CD4-positive, alpha-beta T cell treated with Interleukin-12 subunit alpha and Interleukin-12 subunit beta, for 1 hour (primary cell): ENCODE results near the gene BRPF1.
A peak's percentile ranks its signal among the peaks of the same experiment; 100 is the strongest.

Source experiments
- DNase-seq: peaks from one replicate; pipeline ENCODE4 v3.0.0-alpha.2; 2020

BRPF1 gene

DNA sequence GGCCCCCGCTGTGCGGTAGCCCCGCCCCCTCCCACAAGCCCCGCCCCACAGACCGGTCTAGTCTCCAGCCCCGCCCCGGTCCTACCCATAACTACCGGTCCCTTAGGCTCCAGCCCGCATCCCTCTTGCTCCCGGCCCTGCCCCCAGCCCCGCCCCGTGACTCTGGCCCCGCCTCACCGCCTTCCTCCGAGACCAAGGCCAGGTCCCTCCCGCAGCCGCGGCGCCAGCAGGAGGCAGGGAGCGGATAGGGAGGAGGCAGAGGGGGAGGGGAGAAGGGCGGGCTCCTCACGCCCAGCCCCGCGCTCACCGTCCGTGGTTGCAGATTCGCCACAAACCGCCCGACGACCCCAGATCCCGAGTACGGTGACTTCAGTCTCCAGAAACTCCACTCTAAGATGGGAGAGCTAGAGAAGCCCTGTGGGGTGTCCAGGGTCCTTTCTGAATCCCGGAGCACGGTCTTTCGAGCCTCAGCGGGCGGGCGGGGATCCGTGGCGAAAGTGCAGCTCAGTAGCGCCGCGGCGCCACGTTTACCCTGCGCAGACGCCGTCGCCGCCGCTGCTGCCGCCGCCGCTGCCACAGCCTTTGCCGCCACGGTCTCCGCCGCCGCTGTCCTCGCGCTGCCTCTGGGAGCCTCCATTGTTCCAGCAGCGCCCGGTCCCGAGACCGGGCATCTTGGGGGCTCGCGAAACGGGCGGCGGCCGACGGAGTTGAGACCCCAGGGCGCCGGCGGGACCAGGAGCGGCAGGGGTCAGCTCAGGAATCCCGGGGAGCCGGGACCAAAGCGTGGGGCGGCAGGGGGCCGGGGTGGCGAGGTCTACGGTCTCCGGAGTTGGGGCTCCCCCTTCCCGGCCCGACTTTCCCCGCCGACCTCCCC lies at the start of gene BRPF1:
Gene BRPF1 (plus strand): TSS at position 530 of the 874 bp plus-strand sequence. CDS start 2,406 bp downstream, outside the sequence.
- DNase-seq = peak; percentile 100

DNA sequence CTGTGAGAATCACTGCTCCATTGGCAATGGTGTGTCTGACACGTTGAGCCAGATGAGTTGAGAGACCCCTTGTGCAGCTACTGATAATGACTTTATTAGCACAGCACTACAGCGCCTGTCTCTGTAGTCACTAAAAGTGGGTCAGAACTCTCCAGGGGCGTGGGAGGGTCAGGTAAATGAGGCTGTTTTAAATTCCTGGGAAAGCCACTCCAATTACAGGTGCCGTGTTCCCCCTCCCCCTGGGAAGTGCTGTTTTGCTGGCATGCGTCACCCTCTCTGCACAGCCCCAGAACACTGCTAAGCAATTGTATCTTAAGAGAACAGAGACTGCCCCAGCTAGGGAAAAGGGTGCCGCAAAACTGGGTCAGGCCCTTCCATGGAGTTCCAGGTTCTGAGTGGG lies 49.4 kb upstream of the BRPF1 start:
- DNase-seq = no peak

GRCh38 chr3:9683426-9683825 lies 48.1 kb upstream of the BRPF1 start:
- DNase-seq = no peak

GRCh38 chr3:9685216-9686049 lies 46.1 kb upstream of the BRPF1 start:
- DNase-seq = no peak

DNA sequence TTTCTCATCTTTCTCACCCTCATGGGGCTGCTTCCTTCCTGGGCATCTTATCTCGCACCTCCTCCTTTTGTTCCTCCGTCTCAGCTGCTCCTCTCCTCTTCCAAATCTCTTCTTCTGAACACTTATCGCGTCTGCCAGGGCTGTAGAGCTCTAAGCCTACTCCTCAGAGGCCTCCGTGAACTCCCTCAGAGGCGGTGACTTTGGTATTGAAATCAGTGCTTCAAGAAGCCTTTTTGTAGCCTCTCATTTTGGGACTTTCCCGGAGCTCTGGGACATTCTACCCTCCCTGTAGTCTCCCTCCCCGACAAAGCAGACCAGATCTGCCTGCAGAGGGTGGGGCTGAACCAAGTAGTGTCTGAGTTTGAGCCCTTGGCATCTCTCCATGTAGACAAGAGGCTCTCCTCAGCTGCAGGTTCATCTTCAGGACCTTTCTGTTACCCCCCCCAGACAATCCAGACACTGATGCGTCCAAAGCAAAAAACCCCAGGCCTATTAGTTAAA lies 45.4 kb upstream of the BRPF1 start:
- no peak for DNase-seq

DNA sequence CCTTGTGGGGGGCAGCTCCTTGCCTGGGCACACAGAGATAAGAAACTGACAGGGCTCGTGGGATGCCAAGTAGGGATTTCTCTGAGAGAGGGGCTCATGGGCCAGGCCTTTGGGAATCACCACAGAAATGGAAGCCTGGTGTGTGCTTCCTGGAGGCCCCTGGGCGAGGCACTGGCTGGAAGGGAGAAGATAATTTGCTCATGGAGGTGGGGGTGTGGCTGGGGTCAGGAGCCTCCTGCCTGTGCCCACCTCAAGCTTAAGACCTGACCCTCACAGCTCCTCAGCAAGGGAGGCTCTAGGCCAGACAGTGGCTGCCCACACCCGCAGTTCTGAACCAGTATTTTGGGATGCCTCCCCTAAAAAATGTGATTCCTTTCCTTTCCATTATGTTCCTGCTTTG lies 44.8 kb upstream of the BRPF1 start:
- DNase-seq = no peak

- no peak for DNase-seq
Observed at GRCh38 chr3:9687514-9687913, 44.0 kb upstream of the BRPF1 start.

- DNase-seq = no peak
Observed at GRCh38 chr3:9688961-9689360, 42.6 kb upstream of the BRPF1 start.

DNA sequence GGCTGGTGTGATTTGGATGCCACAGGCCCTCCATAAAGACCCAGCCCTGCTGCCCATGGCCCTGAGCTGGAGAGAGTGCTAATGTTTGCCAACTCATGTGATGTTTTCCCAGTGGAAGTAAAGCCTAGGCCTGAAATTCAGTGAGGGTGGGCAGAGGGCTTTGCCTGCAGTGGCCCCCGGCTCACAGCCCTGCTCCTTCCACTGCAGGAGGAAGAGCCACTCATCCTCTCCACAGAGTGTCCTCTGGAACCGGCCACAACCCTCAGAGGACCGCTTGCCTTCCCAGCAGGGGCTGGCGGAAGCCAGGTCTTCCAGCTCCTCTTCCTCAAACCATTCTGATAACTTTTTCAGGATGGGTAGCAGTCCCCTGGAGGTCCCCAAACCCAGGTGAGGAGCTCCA lies 41.8 kb upstream of the BRPF1 start:
- no peak for DNase-seq

- DNase-seq = no peak
Observed at GRCh38 chr3:9690451-9691450, 40.8 kb upstream of the BRPF1 start.

DNA sequence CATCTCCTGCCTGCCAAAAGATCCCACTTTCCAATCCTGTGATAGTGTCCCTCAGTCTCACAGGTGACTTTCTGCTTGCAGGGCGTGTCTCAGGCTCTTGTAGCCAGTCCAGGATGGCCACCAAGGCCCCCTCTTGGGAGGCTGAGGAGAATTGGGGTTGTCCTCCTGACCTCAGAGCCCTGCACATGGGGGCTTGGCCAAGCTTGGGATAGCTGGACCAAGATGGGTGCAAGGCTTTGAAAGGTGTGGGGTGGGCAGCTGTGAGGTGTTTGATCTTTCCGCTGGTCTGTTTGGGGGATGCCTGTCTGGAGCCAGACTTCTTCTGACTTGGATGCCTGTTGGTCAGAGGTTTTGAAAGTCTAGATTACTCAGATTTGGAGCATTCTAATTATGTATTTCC lies 39.9 kb upstream of the BRPF1 start:
- no peak for DNase-seq

- no peak for DNase-seq
Observed at GRCh38 chr3:9692416-9692815, 39.1 kb upstream of the BRPF1 start.

- DNase-seq = no peak
Observed at GRCh38 chr3:9695345-9695744, 36.2 kb upstream of the BRPF1 start.

GRCh38 chr3:9695746-9696145 lies 35.8 kb upstream of the BRPF1 start:
- no peak for DNase-seq

GRCh38 chr3:9696480-9697220 lies 34.9 kb upstream of the BRPF1 start:
- DNase-seq = no peak

- DNase-seq = no peak
Observed at GRCh38 chr3:9697892-9698291, 33.6 kb upstream of the BRPF1 start.

GRCh38 chr3:9698293-9698692 lies 33.2 kb upstream of the BRPF1 start:
- DNase-seq = no peak

DNA sequence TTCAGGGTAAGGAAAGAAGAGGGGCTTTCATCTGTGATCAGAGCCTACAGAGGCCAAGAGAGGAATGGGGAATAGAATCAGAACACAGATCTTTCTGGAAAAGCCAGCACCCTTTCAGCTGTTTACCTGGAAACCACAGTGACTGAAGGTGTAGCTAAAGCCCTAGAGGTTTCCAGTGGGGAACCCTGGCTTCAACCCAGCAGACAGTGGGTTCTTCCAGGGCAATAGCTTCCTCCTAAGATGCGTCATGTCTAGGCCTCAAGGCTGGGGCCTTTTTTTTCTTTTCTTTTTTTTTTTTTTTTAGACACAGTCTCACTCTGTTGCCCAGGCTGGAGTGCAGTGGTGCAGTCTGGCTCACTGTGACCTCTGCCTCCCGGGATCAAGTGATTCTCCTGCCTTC lies 31.0 kb upstream of the BRPF1 start:
- DNase-seq = no peak

GRCh38 chr3:9701006-9701405 lies 30.5 kb upstream of the BRPF1 start:
- DNase-seq = no peak

GRCh38 chr3:9701711-9702110 lies 29.8 kb upstream of the BRPF1 start:
- DNase-seq = no peak

GRCh38 chr3:9703240-9703639 lies 28.3 kb upstream of the BRPF1 start:
- no peak for DNase-seq
